Liver (tissue), 3 donors: ENCODE results near the gene KCNMA1.

Experiments used
- GABPA ChIP-seq, 2 donors: IDR thresholded peaks in 1 of 2; conservative IDR thresholded peaks in 1 of 2; 2 replicates each; pipeline ENCODE4 v1.6.1; 2016; ENCODE audit warnings: antibody characterized with exemption in 2 of 2, mild to moderate bottlenecking in 1 of 2, moderate library complexity in 1 of 2
- HNF4G ChIP-seq: IDR thresholded peaks from 2 replicates; pipeline ENCODE4 v1.6.1; 2016; ENCODE audit warnings: antibody characterized with exemption
- MAX ChIP-seq: IDR thresholded peaks from 2 replicates; pipeline ENCODE4 v1.6.1; 2016; ENCODE audit warnings: antibody characterized with exemption
- RXRA ChIP-seq, 2 donors: IDR thresholded peaks; 2 replicates each; pipeline ENCODE4 v1.6.1; 2017 to 2018; ENCODE audit warnings: antibody characterized with exemption in 2 of 2, mild to moderate bottlenecking in 1 of 2
- SP1 ChIP-seq: IDR thresholded peaks from 2 replicates; pipeline ENCODE4 v1.6.1; 2018; ENCODE audit warnings: antibody characterized with exemption, mild to moderate bottlenecking
- TAF1 ChIP-seq: conservative IDR thresholded peaks from 2 replicates; pipeline ENCODE4 v1.6.1; 2016; ENCODE audit warnings: antibody characterized with exemption, mild to moderate bottlenecking
- YY1 ChIP-seq: IDR thresholded peaks from 2 replicates; pipeline ENCODE4 v1.6.1; 2016; ENCODE audit warnings: antibody characterized with exemption, mild to moderate bottlenecking
- TF ChIP-seq, protein P1 (sequence below): fragments of 150-350 bp; IDR thresholded peaks from 2 replicates; pipeline ENCODE4 v1.5.1; 2017; ENCODE audit warnings: improper control_type of control experiment, low read depth, low read length; ENCODE audit not compliant: missing input control
- donor health status: healthy.
- donor health status: healthy.

GRCh38 chr10:77580482-77580881, 57.1 kb downstream of the KCNMA1 start:
- TF ChIP-seq RXRA (IDR thresholded peaks at IDR 0.05) (peak; percentile 99), YY1 (peak; percentile 85), HNF4G (peak; percentile 100), SP1 (peak; percentile 99), GABPA (IDR thresholded peaks at IDR 0.05 in 1 of 2, conservative IDR thresholded peaks at IDR 0.05 in 1 of 2) (no peak), TAF1 (no peak), MAX (peak; percentile 97)
- TF ChIP-seq, protein P1, sequence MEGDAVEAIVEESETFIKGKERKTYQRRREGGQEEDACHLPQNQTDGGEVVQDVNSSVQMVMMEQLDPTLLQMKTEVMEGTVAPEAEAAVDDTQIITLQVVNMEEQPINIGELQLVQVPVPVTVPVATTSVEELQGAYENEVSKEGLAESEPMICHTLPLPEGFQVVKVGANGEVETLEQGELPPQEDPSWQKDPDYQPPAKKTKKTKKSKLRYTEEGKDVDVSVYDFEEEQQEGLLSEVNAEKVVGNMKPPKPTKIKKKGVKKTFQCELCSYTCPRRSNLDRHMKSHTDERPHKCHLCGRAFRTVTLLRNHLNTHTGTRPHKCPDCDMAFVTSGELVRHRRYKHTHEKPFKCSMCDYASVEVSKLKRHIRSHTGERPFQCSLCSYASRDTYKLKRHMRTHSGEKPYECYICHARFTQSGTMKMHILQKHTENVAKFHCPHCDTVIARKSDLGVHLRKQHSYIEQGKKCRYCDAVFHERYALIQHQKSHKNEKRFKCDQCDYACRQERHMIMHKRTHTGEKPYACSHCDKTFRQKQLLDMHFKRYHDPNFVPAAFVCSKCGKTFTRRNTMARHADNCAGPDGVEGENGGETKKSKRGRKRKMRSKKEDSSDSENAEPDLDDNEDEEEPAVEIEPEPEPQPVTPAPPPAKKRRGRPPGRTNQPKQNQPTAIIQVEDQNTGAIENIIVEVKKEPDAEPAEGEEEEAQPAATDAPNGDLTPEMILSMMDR: no peak
